ENCODE measurements around the gene INO80B. TPM values are rescaled to one million over a fixed set of nuclear protein-coding genes. Genes with fewer than 3 reads are reported as not detected.
A peak's percentile ranks its signal among the peaks of the same experiment; 100 is the strongest.
"Not testable (repeated sequence)": the region's sequence is repeated elsewhere in the genome, so short reads cannot be mapped to it uniquely, and the experiment has no call there.

Gene INO80B
- total RNA-seq, 3 donors from 2014 or later = 12.6 to 26.2 (median 24.4) TPM

DNA sequence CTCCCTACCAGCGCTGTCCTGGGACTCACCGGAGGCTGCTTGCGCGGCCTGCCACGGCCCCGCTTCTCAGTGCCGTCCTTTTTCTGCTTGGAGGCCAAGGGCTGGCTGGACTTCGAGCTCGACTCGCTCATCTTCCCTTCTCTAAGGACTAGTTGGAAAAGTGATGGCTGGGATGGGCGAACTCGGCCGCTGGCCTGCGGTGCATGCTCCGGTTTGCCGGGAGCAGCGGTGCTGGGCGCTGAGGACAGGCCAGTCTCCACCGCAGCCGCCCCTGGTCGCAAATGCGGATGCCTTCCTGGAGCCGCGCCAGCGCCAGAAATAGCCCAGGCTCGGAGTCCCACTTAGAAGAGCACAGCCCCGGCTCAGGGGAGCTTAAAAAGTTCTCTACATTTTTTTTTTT lies 36.6 kb upstream of the INO80B start:
- Histone ChIP-seq H3K36me3 (no peaks in the 10 kb centered on the region), H3K27ac (no peak overlapping the region), H3K9me3 (no peaks in the 10 kb centered on the region), H3K27me3 (no peaks in the 10 kb centered on the region), H3K4me3 (no peak overlapping the region), H3K4me1 (peaks cover 0 to 5% of the 10 kb centered on the region in 2 donors)
- intact Hi-C loops (cut with DNase I; ENCODE audit: low total_unique reads) = no loop called here
- DNase-seq (ENCODE audit: low spot score in 2 of 2) = no peak
- TF ChIP-seq, protein P1, sequence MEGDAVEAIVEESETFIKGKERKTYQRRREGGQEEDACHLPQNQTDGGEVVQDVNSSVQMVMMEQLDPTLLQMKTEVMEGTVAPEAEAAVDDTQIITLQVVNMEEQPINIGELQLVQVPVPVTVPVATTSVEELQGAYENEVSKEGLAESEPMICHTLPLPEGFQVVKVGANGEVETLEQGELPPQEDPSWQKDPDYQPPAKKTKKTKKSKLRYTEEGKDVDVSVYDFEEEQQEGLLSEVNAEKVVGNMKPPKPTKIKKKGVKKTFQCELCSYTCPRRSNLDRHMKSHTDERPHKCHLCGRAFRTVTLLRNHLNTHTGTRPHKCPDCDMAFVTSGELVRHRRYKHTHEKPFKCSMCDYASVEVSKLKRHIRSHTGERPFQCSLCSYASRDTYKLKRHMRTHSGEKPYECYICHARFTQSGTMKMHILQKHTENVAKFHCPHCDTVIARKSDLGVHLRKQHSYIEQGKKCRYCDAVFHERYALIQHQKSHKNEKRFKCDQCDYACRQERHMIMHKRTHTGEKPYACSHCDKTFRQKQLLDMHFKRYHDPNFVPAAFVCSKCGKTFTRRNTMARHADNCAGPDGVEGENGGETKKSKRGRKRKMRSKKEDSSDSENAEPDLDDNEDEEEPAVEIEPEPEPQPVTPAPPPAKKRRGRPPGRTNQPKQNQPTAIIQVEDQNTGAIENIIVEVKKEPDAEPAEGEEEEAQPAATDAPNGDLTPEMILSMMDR (IDR thresholded peaks at IDR 0.05) = no peak
- no peak for TF ChIP-seq POLR2AphosphoS5 (IDR thresholded peaks at IDR 0.05)
- no peak for TF ChIP-seq POLR2A (IDR thresholded peaks at IDR 0.05)

- no peaks in the 10 kb centered on the region for H3K27me3 ChIP-seq
- H3K27ac ChIP-seq = no peak overlapping the region
- H3K36me3 ChIP-seq = no peaks in the 10 kb centered on the region
- no peaks in the 10 kb centered on the region for H3K9me3 ChIP-seq
- peaks cover 0 to 2% of the 10 kb centered on the region in 2 donors for H3K4me1 ChIP-seq
- no peak for DNase-seq (ENCODE audit: low spot score in 2 of 2)
- TF ChIP-seq, protein P1 (IDR thresholded peaks at IDR 0.05) = no peak
- TF ChIP-seq POLR2AphosphoS5 (IDR thresholded peaks at IDR 0.05) (no peak), POLR2A (IDR thresholded peaks at IDR 0.05) (no peak)
- intact Hi-C loops (cut with DNase I; ENCODE audit: low total_unique reads) = no loop called here
- H3K4me3 ChIP-seq = no peak overlapping the region
Observed at GRCh38 chr2:74419345-74419744, 35.5 kb upstream of the INO80B start.

- Histone ChIP-seq H3K36me3 (no peaks in the 10 kb centered on the region), H3K27me3 (no peaks in the 10 kb centered on the region), H3K9me3 (no peaks in the 10 kb centered on the region), H3K27ac (no peak overlapping the region), H3K4me1 (no peaks in the 10 kb centered on the region), H3K4me3 (no peak overlapping the region)
- intact Hi-C loops (cut with DNase I; ENCODE audit: low total_unique reads) = no loop called here
- TF ChIP-seq POLR2AphosphoS5 (IDR thresholded peaks at IDR 0.05) (no peak), POLR2A (IDR thresholded peaks at IDR 0.05) (no peak)
- TF ChIP-seq, protein P1 (IDR thresholded peaks at IDR 0.05) = no peak
- DNase-seq (ENCODE audit: low spot score in 2 of 2) = no peak
Observed at GRCh38 chr2:74420006-74420405, 34.9 kb upstream of the INO80B start.

GRCh38 chr2:74420443-74421103 lies 34.3 kb upstream of the INO80B start:
- H3K27me3 ChIP-seq; intact Hi-C loops (cut with DNase I; ENCODE audit: low total_unique reads); H3K4me1 ChIP-seq; H3K36me3 ChIP-seq; DNase-seq (ENCODE audit: low spot score in 2 of 2); H3K9me3 ChIP-seq: not testable (repeated sequence)
- H3K27ac ChIP-seq = peak overlapping the region in 1 of 2 donors; percentile 85
- H3K4me3 ChIP-seq = peak overlapping the region; percentile 55 to 74 (median 73)

GRCh38 chr2:74421221-74421870 lies 33.5 kb upstream of the INO80B start, which contains the start of the genes C2orf81 and WDR54:
Gene C2orf81 (minus strand): TSS chr2:74421619. CDS start chr2:74421560, 59 bp downstream.
Gene WDR54 (plus strand): TSS chr2:74421730. CDS start chr2:74422154, 424 bp downstream.
- TF ChIP-seq POLR2A (IDR thresholded peaks at IDR 0.05) (peak; percentile 28), POLR2AphosphoS5 (IDR thresholded peaks at IDR 0.05) (peak; percentile 56 to 57 (median 57))
- TF ChIP-seq, protein P1 (IDR thresholded peaks at IDR 0.05) = no peak
- peak within 1 kb of the TSS; percentile 55 to 74 (median 73) for H3K4me3 ChIP-seq
- no peaks in the 10 kb centered on the region for H3K9me3 ChIP-seq
- H3K27ac ChIP-seq = peak within 1 kb of the TSS; percentile 85 to 86
- no peaks in the 10 kb centered on the region for H3K27me3 ChIP-seq
- DNase-seq (ENCODE audit: low spot score in 2 of 2) = peak; percentile 57 to 76
- intact Hi-C loops (cut with DNase I; ENCODE audit: low total_unique reads) = no loop called here
- no peaks in the 10 kb centered on the region for H3K36me3 ChIP-seq
- H3K4me1 ChIP-seq = no peaks in the 10 kb centered on the region
